Cardiac muscle cell (in vitro differentiated cells and primary cell): ENCODE measurements around the gene VWA3B. TPM values are rescaled to one million over a fixed set of nuclear protein-coding genes. Genes with fewer than 3 reads are reported as not detected.

Experiments
- DNase-seq, 2 donors: peaks; one replicate each; pipeline versions ENCODE4 v3.0.0 to v3.0.0-alpha.2; 2010 to 2017; ENCODE audit warnings: low read depth in 1 of 2, low spot score in 1 of 2
- H3K27ac ChIP-seq: fragments of 200-600 bp; sonication (generic); 2 replicates; pipeline ENCODE4 v1.5.1; 2016
- H3K27me3 ChIP-seq: fragments of 200-600 bp; sonication (generic); 2 replicates; pipeline ENCODE4 v1.6.0; 2016; ENCODE audit warnings: control low read depth
- H3K36me3 ChIP-seq: fragments of 200-600 bp; sonication (generic); 2 replicates; pipeline ENCODE4 v1.5.1; 2016; ENCODE audit warnings: control low read depth
- H3K4me1 ChIP-seq: fragments of 200-600 bp; sonication (generic); 2 replicates; pipeline ENCODE4 v1.8.1; 2017; ENCODE audit warnings: low read depth, mild to moderate bottlenecking, mixed run types
- H3K4me3 ChIP-seq: fragments of 200-600 bp; sonication (generic); 2 replicates; pipeline ENCODE4 v1.5.1; 2016; ENCODE audit warnings: mild to moderate bottlenecking
- H3K9me3 ChIP-seq: fragments of 200-600 bp; sonication (generic); 2 replicates; pipeline ENCODE4 v1.5.1; 2017; ENCODE audit warnings: low read depth, mild to moderate bottlenecking, control low read depth
- CTCF ChIP-seq: IDR thresholded peaks from 2 replicates; pipeline ENCODE4 v1.5.1; 2012; ENCODE audit warnings: low read depth, mild to moderate bottlenecking, low read length
- polyA plus RNA-seq: library from polyadenylated mRNA; unstranded; fragments of >200 nt; fragmentation: Nextera tagmentation; extraction: Ambion mirVana; gene quantifications from 2 replicates; pipeline ENCODE4 v1.2.1, GENCODE V29; 2016
- total RNA-seq: library from RNA; depleted of rRNA; stranded (reverse); fragments of >200 nt; gene quantifications from 2 replicates; pipeline ENCODE4 v1.2.3, GENCODE V29; 2016

VWA3B gene
- total and polyA plus RNA-seq, 2 experiments from 2014 or later, result 0.09 TPM; not detected in 1

DNA sequence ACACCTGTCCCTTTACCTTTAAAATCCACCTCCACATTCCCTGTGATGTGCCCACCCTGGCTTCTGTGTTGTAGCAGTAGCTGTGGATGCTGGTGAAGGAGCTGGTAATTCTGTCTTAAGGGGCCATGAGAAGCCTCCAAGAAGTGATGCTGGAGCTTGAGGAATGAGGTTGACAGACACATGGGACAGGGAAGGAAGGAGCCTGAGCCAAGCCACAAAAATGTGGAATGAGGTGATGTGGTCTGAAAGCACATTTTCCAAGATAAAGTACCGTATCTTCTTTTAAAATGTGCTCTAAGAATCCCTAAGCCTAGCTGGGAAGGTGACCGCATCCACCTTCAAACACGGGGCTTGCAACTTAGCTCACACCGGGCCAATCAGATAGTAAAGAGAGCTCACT is 31.2 kb downstream of the VWA3B start:
- H3K27me3 ChIP-seq, result no peaks in the 10 kb centered on the region
- no peak overlapping the region for H3K27ac ChIP-seq
- H3K4me1 ChIP-seq, result no peaks in the 10 kb centered on the region
- H3K36me3 ChIP-seq, result no peaks in the 10 kb centered on the region
- no peak for TF ChIP-seq CTCF
- peak in 1 of 2 donors; percentile 70 for DNase-seq
- H3K9me3 ChIP-seq, result no peaks in the 10 kb centered on the region
- H3K4me3 ChIP-seq, result no peak overlapping the region

GRCh38 chr2:98118852-98119251 is 31.9 kb downstream of the VWA3B start:
- Histone ChIP-seq H3K9me3 (no peaks in the 10 kb centered on the region), H3K4me3 (no peak overlapping the region), H3K4me1 (no peaks in the 10 kb centered on the region), H3K36me3 (no peaks in the 10 kb centered on the region), H3K27me3 (no peaks in the 10 kb centered on the region), H3K27ac (no peak overlapping the region)
- TF ChIP-seq CTCF, result no peak
- DNase-seq, result no peak

GRCh38 chr2:98121149-98121548 is 34.2 kb downstream of the VWA3B start:
- TF ChIP-seq CTCF, result no peak
- Histone ChIP-seq H3K9me3 (no peaks in the 10 kb centered on the region), H3K4me1 (peaks cover 2% of the 10 kb centered on the region), H3K4me3 (no peak overlapping the region), H3K27me3 (peaks cover 4% of the 10 kb centered on the region), H3K36me3 (no peaks in the 10 kb centered on the region), H3K27ac (no peak overlapping the region)
- DNase-seq, result no peak

GRCh38 chr2:98122524-98122923 is 35.6 kb downstream of the VWA3B start:
- peaks cover 4% of the 10 kb centered on the region for H3K27me3 ChIP-seq
- H3K9me3 ChIP-seq, result no peaks in the 10 kb centered on the region
- H3K4me1 ChIP-seq, result peaks cover 9% of the 10 kb centered on the region
- H3K36me3 ChIP-seq, result no peaks in the 10 kb centered on the region
- no peak overlapping the region for H3K4me3 ChIP-seq
- H3K27ac ChIP-seq, result no peak overlapping the region
- TF ChIP-seq CTCF, result no peak
- DNase-seq, result no peak

- Histone ChIP-seq H3K4me1 (peaks cover 9% of the 10 kb centered on the region), H3K27me3 (peaks cover 4% of the 10 kb centered on the region), H3K36me3 (no peaks in the 10 kb centered on the region), H3K4me3 (no peak overlapping the region), H3K27ac (no peak overlapping the region), H3K9me3 (no peaks in the 10 kb centered on the region)
- TF ChIP-seq CTCF, result no peak
- DNase-seq, result no peak
These were observed 36.3 kb downstream of the VWA3B start for GRCh38 chr2:98123286-98123685.

- no peak overlapping the region for H3K4me3 ChIP-seq
- H3K27me3 ChIP-seq, result peaks cover 4% of the 10 kb centered on the region
- no peak overlapping the region for H3K27ac ChIP-seq
- no peaks in the 10 kb centered on the region for H3K9me3 ChIP-seq
- DNase-seq, result peak in 1 of 2 donors; percentile 33
- peaks cover 15% of the 10 kb centered on the region for H3K4me1 ChIP-seq
- H3K36me3 ChIP-seq, result no peaks in the 10 kb centered on the region
- TF ChIP-seq CTCF, result no peak
These were observed 39.1 kb downstream of the VWA3B start for GRCh38 chr2:98126061-98126460.
